NCI-H526 (cell line): ENCODE data around the gene ATP8B3.
A peak's percentile ranks its signal among the peaks of the same experiment; 100 is the strongest.

Source experiments
- DNase-seq, 2 experiments: peaks; one replicate each; lab custom pipeline; 2025; lab: John Stamatoyannopoulos, UW

The ATP8B3 gene

DNA sequence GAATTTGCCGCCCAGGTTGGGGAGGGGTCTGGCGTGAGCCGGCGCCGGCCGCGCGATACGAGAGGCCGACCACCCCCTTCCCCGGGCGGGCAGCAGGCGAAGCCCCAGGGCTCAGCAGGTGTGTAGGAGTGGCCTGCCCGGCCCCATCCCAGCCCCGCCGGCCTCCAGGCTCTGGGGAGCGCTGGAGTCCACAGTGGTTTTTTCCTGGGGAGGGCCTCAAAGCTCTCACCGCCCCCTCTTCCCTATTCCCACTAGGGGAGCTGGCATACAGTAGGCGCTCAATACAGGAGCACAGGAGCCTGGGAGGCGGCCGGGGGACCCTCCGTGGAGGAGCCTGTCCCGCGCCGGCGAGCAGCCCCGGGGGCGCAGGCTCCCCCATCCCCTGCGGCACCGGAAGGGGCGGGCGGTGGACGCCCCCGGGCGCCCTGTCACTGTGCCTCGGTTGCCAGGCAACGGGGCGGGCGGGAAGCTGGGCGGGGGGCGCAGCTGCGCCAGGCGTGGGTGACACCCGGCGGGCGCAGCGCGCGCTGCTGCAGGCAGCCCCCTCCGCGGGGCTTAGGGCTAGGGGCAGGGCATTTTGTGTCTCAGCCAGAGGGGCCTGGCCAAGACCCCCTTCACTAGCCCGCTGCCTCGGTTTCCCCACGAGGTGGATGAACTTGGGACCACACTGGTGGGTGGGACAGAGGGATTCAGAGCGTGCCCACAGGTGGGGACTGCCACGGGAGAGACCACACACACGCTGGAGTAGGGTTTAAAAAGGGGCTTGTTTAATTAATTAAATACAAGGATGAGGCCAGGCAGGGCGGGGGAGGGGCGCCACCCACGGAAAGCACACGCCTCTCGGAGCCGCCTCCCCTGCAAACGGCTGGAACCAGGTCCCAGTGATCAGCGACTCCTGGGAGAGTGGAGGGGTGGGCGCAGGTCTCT, 39.8 kb upstream of the ATP8B3 start:
- DNase-seq, result no peak

GRCh38 chr19:1850809-1851653, 39.0 kb upstream of the ATP8B3 start:
- DNase-seq, result no peak

DNA sequence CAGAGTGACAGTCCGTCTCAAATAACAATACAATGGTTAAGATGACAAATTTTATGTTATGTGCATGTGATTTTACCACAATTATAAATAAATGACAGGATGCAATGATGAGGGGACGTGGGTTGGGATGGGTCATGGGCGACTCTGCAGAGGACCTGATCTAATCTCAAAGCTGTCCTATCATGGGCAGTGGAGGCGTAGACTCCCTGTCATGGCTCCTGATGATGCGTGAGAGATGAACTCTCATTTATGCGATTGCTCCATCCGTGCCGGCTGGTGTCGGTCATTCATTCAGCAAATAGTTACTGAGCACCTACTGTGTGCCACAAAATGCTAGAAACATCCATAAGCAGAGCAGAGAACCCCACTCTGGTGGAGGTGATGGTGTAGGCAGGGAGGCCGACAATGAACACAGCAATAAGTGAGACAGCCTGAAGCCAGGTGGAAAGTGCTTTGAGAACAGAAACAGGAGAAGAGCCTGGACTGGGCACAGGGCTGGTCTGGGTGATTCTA, 37.9 kb upstream of the ATP8B3 start:
- DNase-seq, result no peak

- DNase-seq, result no peak
Observed at GRCh38 chr19:1849132-1849474, 37.0 kb upstream of the ATP8B3 start.

DNA sequence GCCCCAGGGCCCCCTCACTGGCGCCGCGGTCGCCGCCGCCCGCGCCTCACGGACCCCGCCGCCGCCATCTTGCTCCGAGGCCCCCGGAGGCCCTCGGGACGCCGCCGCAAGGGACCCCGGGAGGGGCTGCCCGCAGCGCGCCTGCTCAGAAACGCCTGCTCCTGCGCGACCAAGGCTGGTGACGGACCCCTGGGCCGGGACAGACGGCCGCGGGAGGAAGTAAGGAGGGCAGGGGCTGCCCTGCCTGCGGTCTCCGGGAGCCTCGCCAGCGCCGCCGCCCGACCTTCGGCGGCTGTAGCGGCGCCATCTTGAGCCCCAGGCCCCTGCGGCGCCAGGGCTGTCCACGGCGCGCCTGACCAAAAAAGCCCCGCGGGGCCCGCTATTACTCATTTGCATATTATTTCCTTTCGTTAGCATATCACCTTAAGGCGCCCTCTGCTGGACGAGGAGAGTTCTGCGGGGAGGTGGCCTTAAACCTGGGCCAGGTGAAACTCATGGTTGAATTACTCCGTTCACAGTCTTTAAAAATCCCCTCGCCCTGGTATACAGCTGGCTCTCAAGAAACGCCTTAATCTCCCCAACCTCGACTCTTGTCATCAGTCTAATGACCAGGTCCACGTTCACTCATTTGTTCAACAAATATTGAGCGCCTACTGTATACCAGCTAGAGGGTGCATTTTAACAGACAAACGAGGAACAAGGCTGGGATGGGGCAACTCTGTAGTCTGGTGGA, 36.5 kb upstream of the ATP8B3 start, which contains the start of gene REXO1:
REXO1 (minus strand) TSS at position 85 of the 733 bp plus-strand sequence. CDS start 125 bp downstream, outside the sequence.
- peak; percentile 53 to 89 for DNase-seq

- no peak for DNase-seq
Observed at GRCh38 chr19:1847684-1848398, 35.8 kb upstream of the ATP8B3 start.

GRCh38 chr19:1847348-1847683, 35.2 kb upstream of the ATP8B3 start:
- no peak for DNase-seq

GRCh38 chr19:1846517-1847204, 34.6 kb upstream of the ATP8B3 start:
- no peak for DNase-seq

GRCh38 chr19:1845642-1846041, 33.6 kb upstream of the ATP8B3 start:
- DNase-seq, result no peak

GRCh38 chr19:1845125-1845515, 33.0 kb upstream of the ATP8B3 start:
- no peak for DNase-seq

- DNase-seq, result no peak
Observed at GRCh38 chr19:1844513-1845124, 32.5 kb upstream of the ATP8B3 start.

GRCh38 chr19:1843646-1844394, 31.7 kb upstream of the ATP8B3 start:
- no peak for DNase-seq

GRCh38 chr19:1843116-1843515, 31.0 kb upstream of the ATP8B3 start:
- DNase-seq, result no peak

DNA sequence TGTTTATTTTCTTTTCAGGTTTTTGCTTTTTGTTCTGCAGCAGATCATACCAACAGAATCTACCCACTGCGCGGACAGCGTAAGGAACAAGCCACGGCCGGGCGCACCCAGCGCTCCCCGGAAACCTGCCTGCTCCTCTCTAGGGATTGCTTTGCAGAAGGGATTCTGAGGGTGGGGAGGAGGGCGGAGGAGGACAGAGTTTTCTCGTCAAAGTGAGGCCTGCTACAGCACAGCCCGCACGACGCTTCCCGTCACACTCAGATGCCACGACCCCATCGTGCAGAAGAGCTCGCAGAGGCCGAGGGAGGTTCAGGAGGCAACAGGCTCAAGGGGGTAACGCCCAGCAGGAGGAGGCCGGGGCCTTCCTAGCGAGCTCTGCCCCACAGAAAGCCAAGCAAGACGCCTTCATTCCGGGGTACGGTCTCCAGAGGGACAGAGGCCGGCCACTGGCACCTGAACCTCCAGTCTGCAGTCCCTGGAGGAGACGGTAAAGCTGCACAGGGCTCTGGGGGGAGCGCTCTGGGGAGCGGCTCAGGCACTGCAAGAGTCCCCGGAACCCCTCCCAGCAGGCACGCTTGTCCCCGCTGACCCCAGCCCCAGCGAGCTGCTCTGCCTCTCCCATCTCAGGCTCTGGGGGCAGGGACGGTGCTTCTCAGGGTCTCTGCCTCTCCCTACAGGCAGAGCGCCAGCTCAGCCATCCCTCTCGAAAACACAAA, 29.3 kb upstream of the ATP8B3 start:
- no peak for DNase-seq

DNA sequence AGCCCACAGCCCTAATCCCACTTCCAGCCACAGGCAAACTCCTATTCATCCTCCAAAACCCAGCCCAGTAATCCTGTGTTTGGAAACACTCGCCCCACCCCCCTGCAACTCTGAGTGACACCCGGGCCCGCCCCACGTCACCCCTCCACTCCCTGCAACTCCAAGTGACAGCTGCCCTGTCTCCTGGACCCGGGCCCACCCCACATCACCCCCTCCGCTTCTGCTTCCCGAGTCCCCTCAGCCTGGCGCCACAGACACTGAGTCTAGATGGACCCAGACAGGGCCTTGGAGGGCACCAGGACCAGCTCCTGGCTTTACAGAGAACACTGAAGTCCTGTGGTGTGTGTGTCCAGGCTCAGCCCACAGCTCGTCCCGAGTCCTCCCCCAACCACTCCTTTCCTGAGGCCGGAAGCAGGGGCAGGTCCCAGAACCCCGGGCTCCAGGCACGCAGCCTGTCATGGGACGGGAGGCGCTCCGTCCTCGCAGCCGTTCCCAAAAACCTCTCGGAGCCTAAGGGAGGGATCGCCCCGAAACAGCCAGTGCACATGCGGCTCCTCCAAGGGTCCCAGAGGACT, 28.6 kb upstream of the ATP8B3 start:
- no peak for DNase-seq

- no peak for DNase-seq
Observed at GRCh38 chr19:1839658-1840540, 27.8 kb upstream of the ATP8B3 start.

DNA sequence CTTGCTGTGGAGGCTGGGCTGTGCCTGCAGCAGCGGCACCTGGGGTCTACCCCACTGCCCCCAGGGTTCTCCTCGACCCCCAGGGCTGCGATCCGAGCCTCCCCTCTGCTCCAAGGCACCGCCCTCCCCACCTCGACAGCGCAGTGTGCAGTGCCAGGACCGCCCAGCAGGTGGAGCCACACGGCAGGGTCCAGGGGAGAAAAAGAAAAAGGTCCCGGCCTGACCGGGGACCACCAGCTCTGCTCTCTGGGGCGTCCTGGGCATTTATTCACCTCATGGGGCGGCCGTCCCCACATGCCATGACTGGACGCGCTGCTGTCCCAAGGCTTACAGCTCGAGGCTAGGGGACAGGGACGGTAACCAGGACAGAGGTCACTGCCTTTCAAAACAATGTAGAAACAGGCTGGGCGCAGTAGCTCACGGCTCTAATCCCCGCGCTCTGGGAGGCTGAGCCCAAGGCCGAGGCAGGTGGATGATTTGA, 25.6 kb upstream of the ATP8B3 start:
- DNase-seq, result no peak

- no peak for DNase-seq
Observed at GRCh38 chr19:1837222-1837565, 25.1 kb upstream of the ATP8B3 start.
